Liver (tissue), 3 donors: Measurements from ENCODE around the gene CDC40.

Source experiments
- JUND ChIP-seq, 2 donors: IDR thresholded peaks; 2 replicates each; pipeline ENCODE4 v1.6.1; 2016; ENCODE audit warnings: antibody characterized with exemption in 2 of 2
- RAD21 ChIP-seq, 2 donors: IDR thresholded peaks; 2 replicates each; pipeline ENCODE4 v1.6.1; 2016; ENCODE audit warnings: antibody characterized with exemption in 2 of 2, mild to moderate bottlenecking in 2 of 2
- TAF1 ChIP-seq: conservative IDR thresholded peaks from 2 replicates; pipeline ENCODE4 v1.6.1; 2016; ENCODE audit warnings: antibody characterized with exemption, mild to moderate bottlenecking
- TF ChIP-seq, protein P1 (sequence below): fragments of 150-350 bp; IDR thresholded peaks from 2 replicates; pipeline ENCODE4 v1.5.1; 2017; ENCODE audit warnings: improper control_type of control experiment, low read depth, low read length; ENCODE audit not compliant: missing input control
- TF ChIP-seq, protein P2 (sequence below): IDR thresholded peaks from 2 replicates; pipeline ENCODE4 v1.6.1; 2016; ENCODE audit warnings: antibody characterized with exemption, mild to moderate bottlenecking
- TF ChIP-seq, protein P3 (sequence below): IDR thresholded peaks from 2 replicates; pipeline ENCODE4 v1.6.1; 2016; ENCODE audit warnings: antibody characterized with exemption
- TF ChIP-seq, protein P4 (sequence below): IDR thresholded peaks from 2 replicates; pipeline ENCODE4 v1.6.1; 2016; ENCODE audit warnings: antibody characterized with exemption
- donor health status: healthy.
- donor health status: healthy.

DNA sequence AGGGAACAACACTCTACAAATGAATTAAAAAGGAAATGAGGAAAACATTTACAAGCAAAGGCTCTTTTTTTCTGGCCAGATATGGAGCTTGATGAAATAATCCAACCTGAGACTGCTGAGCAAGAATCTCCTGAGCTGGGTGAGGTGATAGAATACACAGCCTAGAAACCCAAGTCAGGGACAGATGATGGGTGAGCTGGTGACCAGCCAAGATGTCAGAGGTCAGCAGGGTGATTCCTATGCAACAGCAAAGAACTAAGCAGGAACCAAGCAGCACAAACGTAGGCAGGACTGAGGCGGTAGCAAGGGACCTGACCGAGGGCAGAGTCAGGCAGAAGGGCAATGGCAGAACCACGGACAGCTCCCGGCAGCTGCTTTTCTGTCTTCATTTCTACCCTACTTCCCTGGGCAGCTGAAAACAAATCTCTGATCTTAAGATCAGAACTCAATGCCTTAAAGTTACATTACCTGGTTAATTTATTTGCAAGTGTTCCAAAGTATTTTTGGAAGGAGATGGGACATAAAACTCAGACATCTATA, 75.1 kb downstream of the CDC40 start:
- TF ChIP-seq, protein P1, sequence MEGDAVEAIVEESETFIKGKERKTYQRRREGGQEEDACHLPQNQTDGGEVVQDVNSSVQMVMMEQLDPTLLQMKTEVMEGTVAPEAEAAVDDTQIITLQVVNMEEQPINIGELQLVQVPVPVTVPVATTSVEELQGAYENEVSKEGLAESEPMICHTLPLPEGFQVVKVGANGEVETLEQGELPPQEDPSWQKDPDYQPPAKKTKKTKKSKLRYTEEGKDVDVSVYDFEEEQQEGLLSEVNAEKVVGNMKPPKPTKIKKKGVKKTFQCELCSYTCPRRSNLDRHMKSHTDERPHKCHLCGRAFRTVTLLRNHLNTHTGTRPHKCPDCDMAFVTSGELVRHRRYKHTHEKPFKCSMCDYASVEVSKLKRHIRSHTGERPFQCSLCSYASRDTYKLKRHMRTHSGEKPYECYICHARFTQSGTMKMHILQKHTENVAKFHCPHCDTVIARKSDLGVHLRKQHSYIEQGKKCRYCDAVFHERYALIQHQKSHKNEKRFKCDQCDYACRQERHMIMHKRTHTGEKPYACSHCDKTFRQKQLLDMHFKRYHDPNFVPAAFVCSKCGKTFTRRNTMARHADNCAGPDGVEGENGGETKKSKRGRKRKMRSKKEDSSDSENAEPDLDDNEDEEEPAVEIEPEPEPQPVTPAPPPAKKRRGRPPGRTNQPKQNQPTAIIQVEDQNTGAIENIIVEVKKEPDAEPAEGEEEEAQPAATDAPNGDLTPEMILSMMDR: no peak
- TF ChIP-seq, protein P2, sequence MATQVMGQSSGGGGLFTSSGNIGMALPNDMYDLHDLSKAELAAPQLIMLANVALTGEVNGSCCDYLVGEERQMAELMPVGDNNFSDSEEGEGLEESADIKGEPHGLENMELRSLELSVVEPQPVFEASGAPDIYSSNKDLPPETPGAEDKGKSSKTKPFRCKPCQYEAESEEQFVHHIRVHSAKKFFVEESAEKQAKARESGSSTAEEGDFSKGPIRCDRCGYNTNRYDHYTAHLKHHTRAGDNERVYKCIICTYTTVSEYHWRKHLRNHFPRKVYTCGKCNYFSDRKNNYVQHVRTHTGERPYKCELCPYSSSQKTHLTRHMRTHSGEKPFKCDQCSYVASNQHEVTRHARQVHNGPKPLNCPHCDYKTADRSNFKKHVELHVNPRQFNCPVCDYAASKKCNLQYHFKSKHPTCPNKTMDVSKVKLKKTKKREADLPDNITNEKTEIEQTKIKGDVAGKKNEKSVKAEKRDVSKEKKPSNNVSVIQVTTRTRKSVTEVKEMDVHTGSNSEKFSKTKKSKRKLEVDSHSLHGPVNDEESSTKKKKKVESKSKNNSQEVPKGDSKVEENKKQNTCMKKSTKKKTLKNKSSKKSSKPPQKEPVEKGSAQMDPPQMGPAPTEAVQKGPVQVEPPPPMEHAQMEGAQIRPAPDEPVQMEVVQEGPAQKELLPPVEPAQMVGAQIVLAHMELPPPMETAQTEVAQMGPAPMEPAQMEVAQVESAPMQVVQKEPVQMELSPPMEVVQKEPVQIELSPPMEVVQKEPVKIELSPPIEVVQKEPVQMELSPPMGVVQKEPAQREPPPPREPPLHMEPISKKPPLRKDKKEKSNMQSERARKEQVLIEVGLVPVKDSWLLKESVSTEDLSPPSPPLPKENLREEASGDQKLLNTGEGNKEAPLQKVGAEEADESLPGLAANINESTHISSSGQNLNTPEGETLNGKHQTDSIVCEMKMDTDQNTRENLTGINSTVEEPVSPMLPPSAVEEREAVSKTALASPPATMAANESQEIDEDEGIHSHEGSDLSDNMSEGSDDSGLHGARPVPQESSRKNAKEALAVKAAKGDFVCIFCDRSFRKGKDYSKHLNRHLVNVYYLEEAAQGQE: peak; percentile 97
- TF ChIP-seq, protein P3, sequence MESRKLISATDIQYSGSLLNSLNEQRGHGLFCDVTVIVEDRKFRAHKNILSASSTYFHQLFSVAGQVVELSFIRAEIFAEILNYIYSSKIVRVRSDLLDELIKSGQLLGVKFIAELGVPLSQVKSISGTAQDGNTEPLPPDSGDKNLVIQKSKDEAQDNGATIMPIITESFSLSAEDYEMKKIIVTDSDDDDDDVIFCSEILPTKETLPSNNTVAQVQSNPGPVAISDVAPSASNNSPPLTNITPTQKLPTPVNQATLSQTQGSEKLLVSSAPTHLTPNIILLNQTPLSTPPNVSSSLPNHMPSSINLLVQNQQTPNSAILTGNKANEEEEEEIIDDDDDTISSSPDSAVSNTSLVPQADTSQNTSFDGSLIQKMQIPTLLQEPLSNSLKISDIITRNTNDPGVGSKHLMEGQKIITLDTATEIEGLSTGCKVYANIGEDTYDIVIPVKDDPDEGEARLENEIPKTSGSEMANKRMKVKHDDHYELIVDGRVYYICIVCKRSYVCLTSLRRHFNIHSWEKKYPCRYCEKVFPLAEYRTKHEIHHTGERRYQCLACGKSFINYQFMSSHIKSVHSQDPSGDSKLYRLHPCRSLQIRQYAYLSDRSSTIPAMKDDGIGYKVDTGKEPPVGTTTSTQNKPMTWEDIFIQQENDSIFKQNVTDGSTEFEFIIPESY: no peak
- TF ChIP-seq RAD21 (IDR thresholded peaks at IDR 0.05) (no peak), TAF1 (no peak), JUND (IDR thresholded peaks at IDR 0.05) (no peak)
- TF ChIP-seq, protein P4, sequence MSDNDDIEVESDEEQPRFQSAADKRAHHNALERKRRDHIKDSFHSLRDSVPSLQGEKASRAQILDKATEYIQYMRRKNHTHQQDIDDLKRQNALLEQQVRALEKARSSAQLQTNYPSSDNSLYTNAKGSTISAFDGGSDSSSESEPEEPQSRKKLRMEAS: no peak
